Measurements from ENCODE around the gene PCDHGC5. TPM values are rescaled to one million over a fixed set of nuclear protein-coding genes. Genes with fewer than 3 reads are reported as not detected.

The PCDHGC5 gene
- total and polyA plus RNA-seq, 2 donors (not counting 1 experiment from before 2014, with no cell fraction given): 0.10 to 0.67 TPM

DNA sequence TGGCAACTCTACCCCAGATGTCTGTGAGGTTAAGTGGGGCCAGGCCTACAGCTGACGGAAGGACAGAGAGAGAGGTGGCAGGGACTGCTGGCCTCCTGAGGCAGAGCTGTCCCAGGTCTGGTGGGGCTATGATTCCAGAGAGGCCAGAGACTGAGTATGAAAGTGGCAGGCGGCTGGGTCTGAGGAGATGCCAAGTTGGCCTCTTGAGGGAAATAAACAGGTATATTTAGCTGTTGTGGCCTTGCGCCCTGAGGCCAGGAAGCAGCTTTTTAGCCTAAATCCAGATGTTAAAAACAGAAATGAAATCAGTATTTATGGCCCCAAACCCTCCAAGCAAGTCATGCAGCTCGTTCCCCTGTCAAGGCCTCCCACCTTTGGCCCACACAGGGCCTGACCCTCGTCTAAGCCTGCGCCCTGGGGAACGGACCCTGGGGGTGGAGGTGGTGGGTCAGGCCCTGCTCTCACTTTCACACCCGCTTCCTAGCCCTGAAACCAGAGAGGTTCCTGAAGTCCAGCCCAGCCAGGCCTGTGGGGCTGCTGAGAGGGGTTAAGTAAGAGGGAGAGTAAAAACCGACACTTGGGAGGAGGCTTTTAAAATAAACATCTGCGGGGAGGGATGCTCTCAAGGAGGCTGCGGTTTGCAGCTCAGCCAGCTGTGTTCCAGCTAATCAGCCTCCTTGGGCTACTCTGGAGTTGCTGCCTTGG lies 18.7 kb downstream of the PCDHGC5 start:
- no peaks in the 10 kb centered on the region for H3K27me3 ChIP-seq (replicated peaks in 1 of 4; ENCODE audit: control extremely low read depth in 1 of 4, control insufficient read depth in 3 of 4, insufficient read depth in 4 of 4, low read length in 3 of 4)
- H3K9me3 ChIP-seq (ENCODE audit: control extremely low read depth in 1 of 3, control insufficient read depth in 2 of 3, insufficient read depth in 1 of 3, low read length in 2 of 3): peaks cover 0 to 12% (median 0%) of the 10 kb centered on the region in 3 donors
- no peak overlapping the region for H3K4me3 ChIP-seq (ENCODE audit: control extremely low read depth in 1 of 5, extremely low read depth in 1 of 5, insufficient read depth in 1 of 5, low read depth in 2 of 5, low read length in 4 of 5)
- TF ChIP-seq, protein P1, sequence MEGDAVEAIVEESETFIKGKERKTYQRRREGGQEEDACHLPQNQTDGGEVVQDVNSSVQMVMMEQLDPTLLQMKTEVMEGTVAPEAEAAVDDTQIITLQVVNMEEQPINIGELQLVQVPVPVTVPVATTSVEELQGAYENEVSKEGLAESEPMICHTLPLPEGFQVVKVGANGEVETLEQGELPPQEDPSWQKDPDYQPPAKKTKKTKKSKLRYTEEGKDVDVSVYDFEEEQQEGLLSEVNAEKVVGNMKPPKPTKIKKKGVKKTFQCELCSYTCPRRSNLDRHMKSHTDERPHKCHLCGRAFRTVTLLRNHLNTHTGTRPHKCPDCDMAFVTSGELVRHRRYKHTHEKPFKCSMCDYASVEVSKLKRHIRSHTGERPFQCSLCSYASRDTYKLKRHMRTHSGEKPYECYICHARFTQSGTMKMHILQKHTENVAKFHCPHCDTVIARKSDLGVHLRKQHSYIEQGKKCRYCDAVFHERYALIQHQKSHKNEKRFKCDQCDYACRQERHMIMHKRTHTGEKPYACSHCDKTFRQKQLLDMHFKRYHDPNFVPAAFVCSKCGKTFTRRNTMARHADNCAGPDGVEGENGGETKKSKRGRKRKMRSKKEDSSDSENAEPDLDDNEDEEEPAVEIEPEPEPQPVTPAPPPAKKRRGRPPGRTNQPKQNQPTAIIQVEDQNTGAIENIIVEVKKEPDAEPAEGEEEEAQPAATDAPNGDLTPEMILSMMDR (IDR thresholded peaks at IDR 0.05): no peak
- TF ChIP-seq EZH2 (IDR thresholded peaks at IDR 0.05; ENCODE audit: borderline replicate concordance, insufficient read depth, low read depth, low read length, poor library complexity, severe bottlenecking): no peak
- H2AFZ ChIP-seq (ENCODE audit: insufficient read depth, low read depth, low read length, poor library complexity, severe bottlenecking): peak overlapping the region; percentile 49
- intact Hi-C loops (cut with micrococcal nuclease): no loop called here
- WGBS (ENCODE audit: insufficient coverage): 18% methylated on average over 6 of the region's 11 CpGs
- Mint-ChIP-seq H3K4me1 (peaks cover 64% of the 10 kb centered on the region), H3K4me3 (peak overlapping the region; percentile 59), H3K9me3 (ENCODE audit: insufficient read depth) (peaks cover 3% of the 10 kb centered on the region), H3K27me3 (no peaks in the 10 kb centered on the region), H3K27ac (peak overlapping the region; percentile 73)
- no peaks in the 10 kb centered on the region for H3K79me2 ChIP-seq (ENCODE audit: control insufficient read depth, insufficient read depth, low read length)
- DNase-seq: peak; percentile 25
- no peaks in the 10 kb centered on the region for H3K36me3 ChIP-seq (replicated peaks in 1 of 2; ENCODE audit: control extremely low read depth in 1 of 2, control insufficient read depth in 1 of 2, extremely low read depth in 1 of 2, insufficient read depth in 2 of 2, low read length in 1 of 2)
- H4K20me1 ChIP-seq (ENCODE audit: control insufficient read depth, insufficient read depth, low read length, poor library complexity, severe bottlenecking): no peaks in the 10 kb centered on the region
- CTCF ChIA-PET: interaction anchor here (1.0 to 12.8 kb wide), 9 partner anchors 17 to 187 kb away, joined by 3 to 176 read pairs (median 3); partner anchors contain the start of genes PCDHGA10, PCDHGA11, PCDHGA12 and PCDHGC3
- H3K27ac ChIP-seq (ENCODE audit: low read length in 2 of 2): peak overlapping the region; percentile 36 to 51
- no peak for ATAC-seq (ENCODE audit: low read depth)
- H3K4me1 ChIP-seq (ENCODE audit: control insufficient read depth in 2 of 2, insufficient read depth in 2 of 2, low read length in 2 of 2): peaks cover 40 to 61% of the 10 kb centered on the region in 2 donors
- POLR2A ChIA-PET: interaction anchor here (0.6 to 1.4 kb wide), 2 partner anchors 15 to 755 kb away, joined by 3 to 6 read pairs; no protein-coding TSS in a partner anchor
- H3K4me2 ChIP-seq (replicated peaks; ENCODE audit: low read depth, low read length, poor library complexity, severe bottlenecking): peak overlapping the region; percentile 48
- H3K9ac ChIP-seq (ENCODE audit: low read length): no peak overlapping the region

DNA sequence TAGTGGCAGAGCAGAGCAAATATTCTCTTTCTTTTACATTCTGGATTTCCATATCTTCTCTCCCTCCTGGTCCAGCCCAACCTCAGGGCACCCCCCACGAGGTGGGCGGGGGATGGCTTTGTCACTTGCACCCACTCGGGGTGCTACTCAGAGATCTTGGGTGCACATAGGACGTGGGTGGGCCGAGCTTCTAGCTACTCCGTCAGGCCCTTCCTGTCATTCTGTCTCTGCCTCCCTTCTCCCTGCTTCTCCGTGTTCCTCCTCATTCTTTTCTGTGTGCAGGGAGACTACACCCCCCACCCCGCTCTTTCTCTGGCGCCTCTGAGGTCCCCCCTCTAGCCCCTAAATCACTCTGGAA lies 19.5 kb downstream of the PCDHGC5 start:
- ATAC-seq (ENCODE audit: low read depth) (no peak), DNase-seq (no peak)
- Histone ChIP-seq H3K27me3 (replicated peaks in 1 of 4; ENCODE audit: control extremely low read depth in 1 of 4, control insufficient read depth in 3 of 4, insufficient read depth in 4 of 4, low read length in 3 of 4) (no peaks in the 10 kb centered on the region), H3K9me3 (ENCODE audit: control extremely low read depth in 1 of 3, control insufficient read depth in 2 of 3, insufficient read depth in 1 of 3, low read length in 2 of 3) (peaks cover 0 to 13% (median 0%) of the 10 kb centered on the region in 3 donors), H3K4me3 (ENCODE audit: control extremely low read depth in 1 of 5, extremely low read depth in 1 of 5, insufficient read depth in 1 of 5, low read depth in 2 of 5, low read length in 4 of 5) (no peak overlapping the region), H3K9ac (ENCODE audit: low read length) (no peak overlapping the region), H3K27ac (ENCODE audit: low read length in 2 of 2) (peak overlapping the region; percentile 10 to 29), H3K79me2 (ENCODE audit: control insufficient read depth, insufficient read depth, low read length) (no peaks in the 10 kb centered on the region), H3K4me2 (replicated peaks; ENCODE audit: low read depth, low read length, poor library complexity, severe bottlenecking) (peak overlapping the region; percentile 48), H3K4me1 (ENCODE audit: control insufficient read depth in 2 of 2, insufficient read depth in 2 of 2, low read length in 2 of 2) (peaks cover 47 to 69% of the 10 kb centered on the region in 2 donors), H2AFZ (ENCODE audit: insufficient read depth, low read depth, low read length, poor library complexity, severe bottlenecking) (peak overlapping the region; percentile 9), H3K36me3 (replicated peaks in 1 of 2; ENCODE audit: control extremely low read depth in 1 of 2, control insufficient read depth in 1 of 2, extremely low read depth in 1 of 2, insufficient read depth in 2 of 2, low read length in 1 of 2) (no peaks in the 10 kb centered on the region), H4K20me1 (ENCODE audit: control insufficient read depth, insufficient read depth, low read length, poor library complexity, severe bottlenecking) (no peaks in the 10 kb centered on the region)
- intact Hi-C loops (cut with micrococcal nuclease): no loop called here
- Mint-ChIP-seq H3K27me3 (no peaks in the 10 kb centered on the region), H3K4me3 (peak overlapping the region; percentile 59), H3K4me1 (peaks cover 70% of the 10 kb centered on the region), H3K27ac (peak overlapping the region; percentile 8), H3K9me3 (ENCODE audit: insufficient read depth) (peaks cover 3% of the 10 kb centered on the region)
- ChIA-PET CTCF (interaction anchor here (0.7 to 12.8 kb wide), 8 partner anchors 16 to 188 kb away, joined by 3 to 176 read pairs (median 4); partner anchors contain the start of genes PCDHGA10, PCDHGA12, PCDHGC3 and PCDHGC4), POLR2A (no interaction called here)
- WGBS (ENCODE audit: insufficient coverage): 37% methylated on average over 7 of the region's 9 CpGs
- no peak for TF ChIP-seq EZH2 (IDR thresholded peaks at IDR 0.05; ENCODE audit: borderline replicate concordance, insufficient read depth, low read depth, low read length, poor library complexity, severe bottlenecking)
- TF ChIP-seq, protein P1 (IDR thresholded peaks at IDR 0.05): no peak
